DOHH2 (cell line): ENCODE results near the gene LGALS7.

Experiments
- H3F3A ChIP-seq: fragments of 200-600 bp; sonication (generic), shearing (Covaris generic); 2 replicates; pipeline ENCODE4 v1.6.0; 2016; ENCODE audit warnings: antibody characterized with exemption, mild to moderate bottlenecking; ENCODE audit not compliant: control insufficient read depth, insufficient read depth
- H3K27ac ChIP-seq: fragments of 200-600 bp; sonication (generic); 2 replicates; pipeline ENCODE4 v1.5.1; 2014; ENCODE audit warnings: low read depth, mild to moderate bottlenecking, low read length, moderate library complexity
- H3K27me3 ChIP-seq: fragments of 200-600 bp; sonication (generic); 2 replicates; pipeline ENCODE4 v1.6.1; 2014; ENCODE audit warnings: mild to moderate bottlenecking, low read length, mixed read lengths; ENCODE audit not compliant: control insufficient read depth
- H3K36me3 ChIP-seq: fragments of 200-600 bp; sonication (generic); 2 replicates; pipeline ENCODE4 v1.6.1; 2014; ENCODE audit warnings: mild to moderate bottlenecking, low read length, moderate library complexity, mixed read lengths; ENCODE audit not compliant: control insufficient read depth
- H3K4me1 ChIP-seq: fragments of 200-600 bp; sonication (generic); 2 replicates; pipeline ENCODE4 v1.6.1; 2014; ENCODE audit warnings: mild to moderate bottlenecking, low read length, mixed read lengths; ENCODE audit not compliant: control insufficient read depth
- H3K4me2 ChIP-seq: fragments of 200-600 bp; sonication (generic); 2 replicates; pipeline ENCODE4 v1.6.0; 2014; ENCODE audit warnings: mild to moderate bottlenecking, low read length, moderate library complexity
- H3K4me3 ChIP-seq: fragments of 200-600 bp; sonication (generic); 2 replicates; pipeline ENCODE4 v1.5.1; 2014; ENCODE audit warnings: mild to moderate bottlenecking, low read length, mixed read lengths
- H3K79me2 ChIP-seq: fragments of 200-600 bp; sonication (generic); 2 replicates; pipeline ENCODE4 v1.6.1; 2014; ENCODE audit warnings: mild to moderate bottlenecking, low read length, mixed read lengths; ENCODE audit not compliant: control insufficient read depth
- H3K9me2 ChIP-seq: fragments of 200-600 bp; sonication (generic); replicated peaks from 2 replicates; pipeline ENCODE4 v1.6.1; 2014; ENCODE audit warnings: mild to moderate bottlenecking, low read length, mixed read lengths; ENCODE audit not compliant: control insufficient read depth
- H3K9me3 ChIP-seq: fragments of 200-600 bp; sonication (generic); 2 replicates; pipeline ENCODE4 v1.6.1; 2014; ENCODE audit warnings: antibody characterized with exemption, low read length, mixed read lengths; ENCODE audit not compliant: control insufficient read depth, insufficient read depth
- H4K20me1 ChIP-seq: fragments of 200-600 bp; sonication (generic); 2 replicates; pipeline ENCODE4 v1.6.0; 2014; ENCODE audit warnings: low read depth, mild to moderate bottlenecking, antibody characterized with exemption, low read length, moderate library complexity; ENCODE audit not compliant: control insufficient read depth, insufficient read depth
- CTCF ChIP-seq: fragments of 200-600 bp; sonication (generic); IDR thresholded peaks from one replicate; pipeline ENCODE4 v1.5.1; 2014; ENCODE audit warnings: antibody characterized with exemption, mild to moderate bottlenecking, low read depth, low read length; ENCODE audit not compliant: poor library complexity, severe bottlenecking
- EZH2phosphoT487 ChIP-seq: fragments of 200-600 bp; sonication (generic); IDR thresholded peaks from 2 replicates; pipeline ENCODE4 v1.6.1; 2017; ENCODE audit warnings: borderline replicate concordance, mild to moderate bottlenecking, antibody characterized with exemption, low read length, moderate library complexity, mixed read lengths

Gene LGALS7

GRCh38 chr19:38803543-38803942 lies 30.2 kb upstream of the LGALS7 start:
- Histone ChIP-seq H3K9me2 (no peaks in the 10 kb centered on the region), H3K4me1 (peaks cover 15% of the 10 kb centered on the region), H3F3A (no peaks in the 10 kb centered on the region), H3K27ac (no peak overlapping the region), H3K27me3 (no peaks in the 10 kb centered on the region), H3K9me3 (no peaks in the 10 kb centered on the region), H3K4me3 (no peak overlapping the region), H3K4me2 (no peak overlapping the region), H4K20me1 (no peaks in the 10 kb centered on the region), H3K79me2 (no peaks in the 10 kb centered on the region), H3K36me3 (no peaks in the 10 kb centered on the region)
- TF ChIP-seq CTCF: no peak
- no peak for TF ChIP-seq EZH2phosphoT487

- Histone ChIP-seq H3K27me3 (no peaks in the 10 kb centered on the region), H3K4me1 (peaks cover 7% of the 10 kb centered on the region), H3K36me3 (no peaks in the 10 kb centered on the region), H3K27ac (no peak overlapping the region), H3K4me2 (no peak overlapping the region), H4K20me1 (no peaks in the 10 kb centered on the region), H3K79me2 (no peaks in the 10 kb centered on the region), H3K4me3 (no peak overlapping the region), H3K9me3 (no peaks in the 10 kb centered on the region), H3K9me2 (no peaks in the 10 kb centered on the region), H3F3A (no peaks in the 10 kb centered on the region)
- no peak for TF ChIP-seq CTCF
- no peak for TF ChIP-seq EZH2phosphoT487
Measured at GRCh38 chr19:38801359-38802095, 28.2 kb upstream of the LGALS7 start.

GRCh38 chr19:38800577-38801347 lies 27.4 kb upstream of the LGALS7 start:
- H3K27me3 ChIP-seq: no peaks in the 10 kb centered on the region
- no peaks in the 10 kb centered on the region for H3K9me3 ChIP-seq
- H3K9me2 ChIP-seq: no peaks in the 10 kb centered on the region
- H3F3A ChIP-seq: no peaks in the 10 kb centered on the region
- no peak overlapping the region for H3K4me2 ChIP-seq
- no peaks in the 10 kb centered on the region for H3K36me3 ChIP-seq
- H4K20me1 ChIP-seq: no peaks in the 10 kb centered on the region
- H3K27ac ChIP-seq: no peak overlapping the region
- no peak for TF ChIP-seq CTCF
- TF ChIP-seq EZH2phosphoT487: no peak
- H3K79me2 ChIP-seq: no peaks in the 10 kb centered on the region
- peaks cover 9% of the 10 kb centered on the region for H3K4me1 ChIP-seq
- no peak overlapping the region for H3K4me3 ChIP-seq
